HEK293T (cell line): Measurements from ENCODE around the gene AGBL4.

Source experiments
- BHLHE40 ChIP-seq: fragments of 450-650 bp; IDR thresholded peaks from 2 replicates; pipeline ENCODE4 v1.6.1; 2016; ENCODE audit warnings: mild to moderate bottlenecking, moderate library complexity, borderline replicate concordance
- FOXA1 ChIP-seq: fragments of 450-650 bp; IDR thresholded peaks from 2 replicates; pipeline ENCODE4 v1.6.1; 2016; ENCODE audit warnings: mild to moderate bottlenecking
- FOXM1 ChIP-seq: fragments of 450-650 bp; IDR thresholded peaks from 2 replicates; pipeline ENCODE4 v1.6.1; 2017; ENCODE audit warnings: mild to moderate bottlenecking, borderline replicate concordance
- SP1 ChIP-seq: fragments of 450-650 bp; IDR thresholded peaks from 2 replicates; pipeline ENCODE4 v1.6.1; 2017

- TF ChIP-seq FOXA1 (no peak), FOXM1 (no peak), SP1 (no peak), BHLHE40 (no peak)
Observed at GRCh38 chr1:49448200-49448599, 575.6 kb downstream of the AGBL4 start.
